Erythroblast (primary cell): ENCODE measurements around the gene KLK7.

ENCODE experiments used
- GATA1 ChIP-seq: IDR thresholded peaks from 2 replicates; pipeline ENCODE4 v1.6.1; 2011; ENCODE audit warnings: low read depth, mild to moderate bottlenecking, control low read depth, low read length, moderate library complexity
- POLR2A ChIP-seq: IDR thresholded peaks from 2 replicates; pipeline ENCODE4 v1.6.1; 2011; ENCODE audit warnings: mild to moderate bottlenecking, low read length

DNA sequence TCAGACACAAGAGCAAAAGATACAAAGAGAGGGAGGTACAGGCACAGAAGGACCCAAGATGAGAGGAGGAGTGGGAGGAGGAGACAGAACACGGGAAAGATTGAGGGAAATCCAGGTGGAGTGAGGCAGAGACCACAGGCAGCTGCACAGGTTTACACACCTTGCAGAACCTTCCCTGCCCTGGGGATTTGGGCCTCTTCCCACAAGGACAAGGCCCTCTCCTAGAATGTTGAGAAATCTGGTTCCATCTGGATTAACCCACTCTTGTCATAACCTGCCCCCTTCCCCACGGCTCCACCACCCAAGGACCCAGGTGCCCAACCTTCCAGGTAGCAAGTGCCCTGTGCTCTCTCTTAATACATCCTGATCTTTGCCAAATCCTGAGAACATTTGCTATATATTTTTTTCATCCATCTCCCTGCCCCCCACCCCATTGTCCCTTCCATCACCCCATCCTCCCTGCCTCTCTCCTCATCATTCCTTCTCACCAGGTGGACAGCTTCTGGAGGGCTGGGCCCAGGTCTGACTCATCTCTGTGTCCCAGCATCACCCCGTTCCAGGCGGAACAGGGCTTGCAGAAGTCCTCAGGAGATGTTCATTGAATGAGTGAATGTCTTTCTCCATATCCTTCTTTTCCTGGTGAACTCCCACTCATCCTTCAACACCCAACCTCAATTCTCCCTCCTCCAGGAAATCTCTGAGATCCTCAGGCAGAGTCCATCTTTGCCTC is 26.5 kb upstream of the KLK7 start:
- TF ChIP-seq POLR2A: no peak
- no peak for TF ChIP-seq GATA1
